SH-SY5Y (cell line): Measurements from ENCODE around the gene MUL1.

Experiments
- GATA2 ChIP-seq: IDR thresholded peaks from 2 replicates; pipeline ENCODE4 v1.6.1; 2011; ENCODE audit warnings: mild to moderate bottlenecking, low read depth, low read length
- GATA3 ChIP-seq: IDR thresholded peaks from 2 replicates; pipeline ENCODE4 v1.6.1; 2011; ENCODE audit warnings: low read depth, mild to moderate bottlenecking, low read length, moderate library complexity

DNA sequence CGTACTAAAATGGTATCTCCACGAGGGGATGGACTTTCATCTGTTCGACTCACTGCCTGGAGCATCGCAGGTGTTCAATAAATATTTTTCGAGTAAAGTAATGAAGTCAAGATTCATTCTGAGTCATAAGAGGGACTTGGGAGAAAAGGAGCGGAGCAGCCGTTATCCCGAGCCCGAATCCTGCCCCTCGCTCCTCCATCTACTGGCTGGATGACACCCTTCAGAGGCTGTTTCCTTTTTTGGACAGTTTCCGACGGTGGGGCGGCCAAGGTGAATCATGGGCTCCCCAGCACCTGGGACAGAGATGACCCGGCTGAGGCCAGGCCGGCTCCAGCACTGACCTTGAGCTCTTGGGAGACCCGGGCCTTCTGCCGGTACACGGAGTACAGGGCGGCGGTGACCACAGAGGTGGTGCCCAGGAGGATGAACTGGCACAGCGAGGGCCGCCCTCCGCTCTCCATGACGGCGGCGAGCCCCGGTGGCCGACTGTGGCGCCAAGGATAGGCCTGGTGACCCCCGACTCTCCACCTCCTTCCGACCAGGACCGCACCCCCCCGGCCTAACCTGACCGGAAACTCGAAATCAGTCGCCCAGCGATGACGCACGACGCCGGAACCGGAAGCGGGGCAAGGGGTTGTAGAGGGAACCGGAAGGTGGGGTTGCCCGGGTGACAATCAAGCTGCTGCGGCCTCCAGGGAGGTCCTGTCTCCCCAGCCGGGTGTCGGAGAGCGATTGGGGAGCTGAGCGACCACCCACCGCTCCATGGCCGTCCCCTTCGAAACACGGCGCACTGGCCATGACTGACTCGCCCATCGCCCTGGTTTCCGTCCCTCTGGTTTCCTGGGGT, at the start of gene MUL1:
- TF ChIP-seq GATA2 = peak; percentile 61
- TF ChIP-seq GATA3 = no peak
